K562 (cell line): ENCODE data around the gene FGGY. TPM values are rescaled to one million over a fixed set of nuclear protein-coding genes. Genes with fewer than 3 reads are reported as not detected.

ENCODE experiments used
- polyA plus RNA-seq, 8 experiments: library from polyadenylated mRNA; depleted of rRNA in 4 of 8; stranded (reverse) in 5 of 8; unstranded in 3 of 8; fragments of >200 nt; fragmentation: Nextera tagmentation in 2 of 8; fragmentation: Illumina TruSeq in 1 of 8; extraction: Ambion mirVana in 2 of 8; extraction: Trizol in 1 of 8; gene quantifications; 2 replicates each; pipeline versions ENCODE4 v1.2.1 to v1.2.3, GENCODE V29; 2011 to 2014; ENCODE audit warnings: inconsistent platforms in 1 of 8, missing spikeins in 1 of 8
- total RNA-seq, 7 experiments: library from RNA; depleted of rRNA in 6 of 7; stranded (reverse); fragments of >200 nt in 6 of 7; fragmentation: Illumina TruSeq in 2 of 7; extraction: Trizol in 2 of 7; gene quantifications; 2 replicates each; pipeline versions ENCODE4 v1.2.1 to v1.2.3, GENCODE V29; 2011 to 2021; ENCODE audit warnings: low replicate concordance in 1 of 7
- TF ChIP-seq, protein P1 (sequence below): fragments of 200-600 bp; sonication (generic); IDR thresholded peaks from one replicate; pipeline ENCODE4 v1.6.1; 2012; ENCODE audit warnings: mild to moderate bottlenecking, low read depth, low read length, inconsistent platforms

Gene FGGY
- total and polyA plus RNA-seq, 9 of the 15 experiments (the other 6 are each of a cell fraction or from before 2014, with no cell fraction given): 9.7 to 19.2 (median 12.6) TPM

DNA sequence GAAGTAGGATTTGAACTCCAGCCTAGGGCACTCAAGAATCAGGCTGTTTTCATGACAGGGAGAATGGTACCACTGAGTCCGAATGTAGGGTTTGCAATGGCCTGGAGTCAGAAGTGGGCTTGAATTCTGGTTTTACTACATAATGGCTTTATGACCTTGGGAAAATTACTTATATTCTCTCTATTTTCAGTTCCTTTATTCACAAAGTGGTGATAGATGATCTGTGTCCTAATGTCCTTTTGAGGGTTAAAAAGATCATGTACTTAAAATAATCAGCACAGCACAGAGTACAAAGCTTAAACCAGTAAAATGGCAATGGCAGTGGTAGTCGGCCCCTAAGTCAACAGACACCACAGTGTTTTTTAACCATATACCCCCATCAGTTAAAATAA lies 454.1 kb downstream of the FGGY start (continued):
- TF ChIP-seq, protein P1, sequence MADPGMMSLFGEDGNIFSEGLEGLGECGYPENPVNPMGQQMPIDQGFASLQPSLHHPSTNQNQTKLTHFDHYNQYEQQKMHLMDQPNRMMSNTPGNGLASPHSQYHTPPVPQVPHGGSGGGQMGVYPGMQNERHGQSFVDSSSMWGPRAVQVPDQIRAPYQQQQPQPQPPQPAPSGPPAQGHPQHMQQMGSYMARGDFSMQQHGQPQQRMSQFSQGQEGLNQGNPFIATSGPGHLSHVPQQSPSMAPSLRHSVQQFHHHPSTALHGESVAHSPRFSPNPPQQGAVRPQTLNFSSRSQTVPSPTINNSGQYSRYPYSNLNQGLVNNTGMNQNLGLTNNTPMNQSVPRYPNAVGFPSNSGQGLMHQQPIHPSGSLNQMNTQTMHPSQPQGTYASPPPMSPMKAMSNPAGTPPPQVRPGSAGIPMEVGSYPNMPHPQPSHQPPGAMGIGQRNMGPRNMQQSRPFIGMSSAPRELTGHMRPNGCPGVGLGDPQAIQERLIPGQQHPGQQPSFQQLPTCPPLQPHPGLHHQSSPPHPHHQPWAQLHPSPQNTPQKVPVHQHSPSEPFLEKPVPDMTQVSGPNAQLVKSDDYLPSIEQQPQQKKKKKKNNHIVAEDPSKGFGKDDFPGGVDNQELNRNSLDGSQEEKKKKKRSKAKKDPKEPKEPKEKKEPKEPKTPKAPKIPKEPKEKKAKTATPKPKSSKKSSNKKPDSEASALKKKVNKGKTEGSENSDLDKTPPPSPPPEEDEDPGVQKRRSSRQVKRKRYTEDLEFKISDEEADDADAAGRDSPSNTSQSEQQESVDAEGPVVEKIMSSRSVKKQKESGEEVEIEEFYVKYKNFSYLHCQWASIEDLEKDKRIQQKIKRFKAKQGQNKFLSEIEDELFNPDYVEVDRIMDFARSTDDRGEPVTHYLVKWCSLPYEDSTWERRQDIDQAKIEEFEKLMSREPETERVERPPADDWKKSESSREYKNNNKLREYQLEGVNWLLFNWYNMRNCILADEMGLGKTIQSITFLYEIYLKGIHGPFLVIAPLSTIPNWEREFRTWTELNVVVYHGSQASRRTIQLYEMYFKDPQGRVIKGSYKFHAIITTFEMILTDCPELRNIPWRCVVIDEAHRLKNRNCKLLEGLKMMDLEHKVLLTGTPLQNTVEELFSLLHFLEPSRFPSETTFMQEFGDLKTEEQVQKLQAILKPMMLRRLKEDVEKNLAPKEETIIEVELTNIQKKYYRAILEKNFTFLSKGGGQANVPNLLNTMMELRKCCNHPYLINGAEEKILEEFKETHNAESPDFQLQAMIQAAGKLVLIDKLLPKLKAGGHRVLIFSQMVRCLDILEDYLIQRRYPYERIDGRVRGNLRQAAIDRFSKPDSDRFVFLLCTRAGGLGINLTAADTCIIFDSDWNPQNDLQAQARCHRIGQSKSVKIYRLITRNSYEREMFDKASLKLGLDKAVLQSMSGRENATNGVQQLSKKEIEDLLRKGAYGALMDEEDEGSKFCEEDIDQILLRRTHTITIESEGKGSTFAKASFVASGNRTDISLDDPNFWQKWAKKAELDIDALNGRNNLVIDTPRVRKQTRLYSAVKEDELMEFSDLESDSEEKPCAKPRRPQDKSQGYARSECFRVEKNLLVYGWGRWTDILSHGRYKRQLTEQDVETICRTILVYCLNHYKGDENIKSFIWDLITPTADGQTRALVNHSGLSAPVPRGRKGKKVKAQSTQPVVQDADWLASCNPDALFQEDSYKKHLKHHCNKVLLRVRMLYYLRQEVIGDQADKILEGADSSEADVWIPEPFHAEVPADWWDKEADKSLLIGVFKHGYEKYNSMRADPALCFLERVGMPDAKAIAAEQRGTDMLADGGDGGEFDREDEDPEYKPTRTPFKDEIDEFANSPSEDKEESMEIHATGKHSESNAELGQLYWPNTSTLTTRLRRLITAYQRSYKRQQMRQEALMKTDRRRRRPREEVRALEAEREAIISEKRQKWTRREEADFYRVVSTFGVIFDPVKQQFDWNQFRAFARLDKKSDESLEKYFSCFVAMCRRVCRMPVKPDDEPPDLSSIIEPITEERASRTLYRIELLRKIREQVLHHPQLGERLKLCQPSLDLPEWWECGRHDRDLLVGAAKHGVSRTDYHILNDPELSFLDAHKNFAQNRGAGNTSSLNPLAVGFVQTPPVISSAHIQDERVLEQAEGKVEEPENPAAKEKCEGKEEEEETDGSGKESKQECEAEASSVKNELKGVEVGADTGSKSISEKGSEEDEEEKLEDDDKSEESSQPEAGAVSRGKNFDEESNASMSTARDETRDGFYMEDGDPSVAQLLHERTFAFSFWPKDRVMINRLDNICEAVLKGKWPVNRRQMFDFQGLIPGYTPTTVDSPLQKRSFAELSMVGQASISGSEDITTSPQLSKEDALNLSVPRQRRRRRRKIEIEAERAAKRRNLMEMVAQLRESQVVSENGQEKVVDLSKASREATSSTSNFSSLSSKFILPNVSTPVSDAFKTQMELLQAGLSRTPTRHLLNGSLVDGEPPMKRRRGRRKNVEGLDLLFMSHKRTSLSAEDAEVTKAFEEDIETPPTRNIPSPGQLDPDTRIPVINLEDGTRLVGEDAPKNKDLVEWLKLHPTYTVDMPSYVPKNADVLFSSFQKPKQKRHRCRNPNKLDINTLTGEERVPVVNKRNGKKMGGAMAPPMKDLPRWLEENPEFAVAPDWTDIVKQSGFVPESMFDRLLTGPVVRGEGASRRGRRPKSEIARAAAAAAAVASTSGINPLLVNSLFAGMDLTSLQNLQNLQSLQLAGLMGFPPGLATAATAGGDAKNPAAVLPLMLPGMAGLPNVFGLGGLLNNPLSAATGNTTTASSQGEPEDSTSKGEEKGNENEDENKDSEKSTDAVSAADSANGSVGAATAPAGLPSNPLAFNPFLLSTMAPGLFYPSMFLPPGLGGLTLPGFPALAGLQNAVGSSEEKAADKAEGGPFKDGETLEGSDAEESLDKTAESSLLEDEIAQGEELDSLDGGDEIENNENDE: no peak
